Immature natural killer cell (primary cell): ENCODE data around the gene NUP58. TPM values are rescaled to one million over a fixed set of nuclear protein-coding genes. Genes with fewer than 3 reads are reported as not detected.
"Not testable (repeated sequence)": the region's sequence is repeated elsewhere in the genome, so short reads cannot be mapped to it uniquely, and the experiment has no call there.

Experiments used
- DNase-seq, 3 donors: peaks; one replicate each; pipeline ENCODE4 v3.0.0; 2022; ENCODE audit warnings: mixed read lengths in 1 of 3
- H3K27ac Mint-ChIP-seq, 6 donors: one replicate each; pipeline ENCODE4 v1.8.0; 2020; ENCODE audit warnings: mixed read lengths in 6 of 6, mild to moderate bottlenecking in 5 of 6, inconsistent platforms in 4 of 6, moderate library complexity in 3 of 6
- H3K27me3 Mint-ChIP-seq, 3 donors: one replicate each; pipeline ENCODE4 v1.8.0; 2020 to 2021; ENCODE audit warnings: low read depth in 3 of 3, mild to moderate bottlenecking in 3 of 3, mixed read lengths in 3 of 3, moderate library complexity in 3 of 3, inconsistent platforms in 1 of 3
- H3K36me3 Mint-ChIP-seq, 3 donors: one replicate each; pipeline ENCODE4 v1.8.0; 2020; ENCODE audit warnings: mixed read lengths in 3 of 3, inconsistent platforms in 2 of 3, mild to moderate bottlenecking in 2 of 3
- H3K4me1 Mint-ChIP-seq, 2 donors: one replicate each; pipeline ENCODE4 v1.8.0; 2020; ENCODE audit warnings: inconsistent platforms in 2 of 2, mild to moderate bottlenecking in 2 of 2, mixed read lengths in 2 of 2, moderate library complexity in 1 of 2
- H3K4me3 Mint-ChIP-seq, 5 donors: one replicate each; pipeline ENCODE4 v1.8.0; 2020; ENCODE audit warnings: mild to moderate bottlenecking in 5 of 5, mixed read lengths in 5 of 5, inconsistent platforms in 3 of 5, moderate library complexity in 3 of 5
- H3K9me3 Mint-ChIP-seq, 6 donors: one replicate each; pipeline ENCODE4 v1.8.0; 2020; ENCODE audit warnings: mild to moderate bottlenecking in 6 of 6, mixed read lengths in 6 of 6, inconsistent platforms in 4 of 6, moderate library complexity in 3 of 6
- polyA plus RNA-seq, 3 donors: library from polyadenylated mRNA; unstranded; fragments of 300-500 nt; fragmentation: Illumina TruSeq; gene quantifications; one replicate each; pipeline ENCODE4 v1.2.3, GENCODE V29; 2021

NUP58 gene
- polyA plus RNA-seq, 3 donors from 2014 or later = 3.9 to 18.1 (median 11.5) TPM

- Mint-ChIP-seq H3K9me3 (no peaks in the 10 kb centered on the region), H3K4me3 (peak overlapping the region; percentile 94 to 99 (median 98)), H3K36me3 (peaks cover 0 to 3% (median 0%) of the 10 kb centered on the region in 3 donors), H3K4me1 (peaks cover 31 to 61% of the 10 kb centered on the region in 2 donors), H3K27ac (peak overlapping the region; percentile 94 to 99 (median 97)), H3K27me3 (peaks cover 13 to 18% (median 13%) of the 10 kb centered on the region in 3 donors)
- peak; percentile 34 to 43 (median 43) for DNase-seq
Measured at GRCh38 chr13:25286308-25286968, 15.0 kb upstream of the NUP58 start.

- Mint-ChIP-seq H3K4me3 (peak within 1 kb of the TSS; percentile 94 to 99 (median 98)), H3K27me3 (peaks cover 13 to 21% (median 15%) of the 10 kb centered on the region in 3 donors), H3K9me3 (no peaks in the 10 kb centered on the region), H3K36me3 (peaks cover 0 to 3% (median 0%) of the 10 kb centered on the region in 3 donors), H3K27ac (peak within 1 kb of the TSS; percentile 94 to 99 (median 97)), H3K4me1 (peaks cover 25 to 53% of the 10 kb centered on the region in 2 donors)
- DNase-seq = peak; percentile 90 to 92 (median 91)
Measured at GRCh38 chr13:25286969-25287961, 14.2 kb upstream of the NUP58 start, which contains the start of gene MTMR6. MTMR6 (minus strand) TSS chr13:25287488; CDS start chr13:25287247, 241 bp downstream.

GRCh38 chr13:25288966-25289365 lies 12.5 kb upstream of the NUP58 start:
- H3K27me3 Mint-ChIP-seq = peaks cover 13 to 22% (median 17%) of the 10 kb centered on the region in 3 donors
- no peak overlapping the region for H3K27ac Mint-ChIP-seq
- no peaks in the 10 kb centered on the region for H3K36me3 Mint-ChIP-seq
- H3K9me3 Mint-ChIP-seq = no peaks in the 10 kb centered on the region
- H3K4me3 Mint-ChIP-seq = no peak overlapping the region
- H3K4me1 Mint-ChIP-seq = peaks cover 22 to 37% of the 10 kb centered on the region in 2 donors
- no peak for DNase-seq

GRCh38 chr13:25291691-25292090 lies 9.7 kb upstream of the NUP58 start:
- Mint-ChIP-seq H3K36me3 (no peaks in the 10 kb centered on the region), H3K4me1 (peaks cover 3 to 9% of the 10 kb centered on the region in 2 donors), H3K27ac (no peak overlapping the region), H3K27me3 (peaks cover 15 to 23% (median 17%) of the 10 kb centered on the region in 3 donors), H3K9me3 (no peaks in the 10 kb centered on the region), H3K4me3 (no peak overlapping the region)
- no peak for DNase-seq

GRCh38 chr13:25292301-25292700 lies 9.1 kb upstream of the NUP58 start:
- Mint-ChIP-seq H3K27me3 (peaks cover 12 to 21% (median 15%) of the 10 kb centered on the region in 3 donors), H3K4me1 (peaks cover 3 to 7% of the 10 kb centered on the region in 2 donors), H3K27ac (no peak overlapping the region), H3K4me3 (no peak overlapping the region), H3K36me3 (no peaks in the 10 kb centered on the region), H3K9me3 (no peaks in the 10 kb centered on the region)
- no peak for DNase-seq

- Mint-ChIP-seq H3K36me3 (no peaks in the 10 kb centered on the region), H3K27ac (no peak overlapping the region), H3K27me3 (peaks cover 7 to 24% (median 8%) of the 10 kb centered on the region in 3 donors), H3K9me3 (no peaks in the 10 kb centered on the region), H3K4me3 (no peak overlapping the region), H3K4me1 (peaks cover 2 to 3% of the 10 kb centered on the region in 2 donors)
- no peak for DNase-seq
Measured at GRCh38 chr13:25295228-25295627, 6.2 kb upstream of the NUP58 start.

GRCh38 chr13:25295701-25296100 lies 5.7 kb upstream of the NUP58 start:
- H3K4me1 Mint-ChIP-seq = peaks cover 6 to 8% of the 10 kb centered on the region in 2 donors
- no peak overlapping the region for H3K4me3 Mint-ChIP-seq
- DNase-seq = no peak
- no peak overlapping the region for H3K27ac Mint-ChIP-seq
- no peaks in the 10 kb centered on the region for H3K9me3 Mint-ChIP-seq
- H3K36me3 Mint-ChIP-seq = no peaks in the 10 kb centered on the region
- peaks cover 7 to 24% (median 8%) of the 10 kb centered on the region in 3 donors for H3K27me3 Mint-ChIP-seq

GRCh38 chr13:25300861-25301346 lies 521 bp upstream of the NUP58 start:
- H3K27ac Mint-ChIP-seq = peak overlapping the region; percentile 86 to 97 (median 96)
- peak overlapping the region; percentile 89 to 96 (median 91) for H3K4me3 Mint-ChIP-seq
- peaks cover 41 to 44% of the 10 kb centered on the region in 2 donors for H3K4me1 Mint-ChIP-seq
- peaks cover 0 to 4% (median 0%) of the 10 kb centered on the region in 3 donors for H3K36me3 Mint-ChIP-seq
- DNase-seq = no peak
- peaks cover 8 to 15% (median 11%) of the 10 kb centered on the region in 3 donors for H3K27me3 Mint-ChIP-seq
- H3K9me3 Mint-ChIP-seq = no peaks in the 10 kb centered on the region

DNA sequence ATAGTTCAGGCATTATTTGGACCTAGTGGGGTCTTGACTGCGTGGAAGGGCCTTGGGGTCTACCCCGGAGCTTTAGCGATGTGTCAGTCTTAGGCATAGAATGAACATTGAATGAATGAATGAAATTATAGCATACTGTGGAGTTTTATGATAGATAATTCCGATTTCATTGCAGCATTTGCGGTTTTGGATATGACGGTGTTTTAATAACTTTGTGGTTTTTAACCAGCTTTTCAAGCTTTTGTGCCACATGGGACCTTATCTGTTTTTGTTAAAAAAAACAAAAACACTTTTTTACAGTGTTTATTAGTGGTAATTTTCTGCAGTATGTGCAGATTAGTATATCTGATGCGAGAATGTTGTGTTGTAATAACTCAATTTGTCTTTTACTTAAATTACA lies 696 bp downstream of the NUP58 start:
- H3K4me3 Mint-ChIP-seq = peak overlapping the region; percentile 89 to 96 (median 91)
- H3K4me1 Mint-ChIP-seq = peaks cover 41 to 50% of the 10 kb centered on the region in 2 donors
- peaks cover 6 to 10% (median 8%) of the 10 kb centered on the region in 3 donors for H3K27me3 Mint-ChIP-seq
- H3K27ac Mint-ChIP-seq = peak overlapping the region; percentile 86 to 97 (median 96)
- H3K9me3 Mint-ChIP-seq = no peaks in the 10 kb centered on the region
- peaks cover 0 to 4% (median 0%) of the 10 kb centered on the region in 3 donors for H3K36me3 Mint-ChIP-seq
- no peak for DNase-seq

DNA sequence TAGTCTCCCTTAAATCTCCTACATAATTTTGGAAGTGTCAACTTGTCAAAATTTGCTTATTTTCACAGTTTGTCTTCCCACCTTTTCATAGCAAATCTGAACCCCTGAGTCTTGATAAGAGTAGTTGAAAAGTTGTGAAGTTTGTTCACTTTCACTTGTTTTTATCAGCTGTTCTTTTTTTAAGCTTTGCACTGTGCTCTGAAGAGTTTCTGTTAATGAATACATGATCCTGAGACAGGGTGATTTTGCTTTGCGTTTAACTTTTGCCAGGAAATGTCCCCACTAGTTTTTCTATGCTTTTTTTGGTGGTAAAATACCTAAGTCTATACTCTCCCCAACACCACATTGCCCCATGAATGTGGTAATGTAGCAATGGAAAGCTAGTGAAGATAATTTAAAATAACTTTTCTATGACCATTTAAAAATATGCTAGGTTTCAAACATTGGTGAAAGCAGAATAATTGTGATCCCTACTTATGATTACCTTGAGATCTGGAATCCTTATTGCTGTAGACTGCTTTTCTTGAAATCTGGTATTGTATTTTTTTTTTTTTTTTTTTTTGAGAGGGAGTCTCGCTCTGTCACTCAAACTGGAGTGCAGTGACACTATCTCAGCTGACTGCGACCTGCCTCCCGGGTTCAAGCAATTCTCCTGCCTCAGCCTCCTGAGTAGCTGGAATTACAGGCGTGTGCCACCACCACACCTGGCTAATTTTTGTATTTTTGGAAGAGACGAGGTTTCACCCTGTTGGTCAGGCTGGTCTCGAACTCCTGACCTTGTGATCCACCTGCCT lies 5.4 kb downstream of the NUP58 start:
- Mint-ChIP-seq H3K27ac (peak overlapping the region in 1 of 6 donors; percentile 57), H3K9me3 (no peaks in the 10 kb centered on the region), H3K27me3 (peaks cover 0 to 4% (median 3%) of the 10 kb centered on the region in 3 donors), H3K4me1 (peaks cover 26 to 42% of the 10 kb centered on the region in 2 donors), H3K4me3 (no peak overlapping the region), H3K36me3 (peaks cover 9 to 18% (median 15%) of the 10 kb centered on the region in 3 donors)
- DNase-seq = no peak

GRCh38 chr13:25310891-25311290 lies 9.5 kb downstream of the NUP58 start:
- no peaks in the 10 kb centered on the region for H3K9me3 Mint-ChIP-seq
- peaks cover 14 to 40% (median 18%) of the 10 kb centered on the region in 3 donors for H3K36me3 Mint-ChIP-seq
- H3K27ac Mint-ChIP-seq = no peak overlapping the region

GRCh38 chr13:25318946-25319345 lies 17.5 kb downstream of the NUP58 start:
- H3K36me3 Mint-ChIP-seq = peaks cover 5 to 27% (median 7%) of the 10 kb centered on the region in 3 donors
- H3K27ac Mint-ChIP-seq, H3K27me3 Mint-ChIP-seq, DNase-seq, H3K4me1 Mint-ChIP-seq, H3K4me3 Mint-ChIP-seq, H3K9me3 Mint-ChIP-seq: not testable (repeated sequence)

More at GRCh38 chr13:25310891-25311290, 9.5 kb downstream of the NUP58 start:
- no peak for DNase-seq
- H3K4me3 Mint-ChIP-seq = no peak overlapping the region
- H3K4me1 Mint-ChIP-seq = peaks cover 2 to 13% of the 10 kb centered on the region in 2 donors
- H3K27me3 Mint-ChIP-seq = peaks cover 0 to 1% (median 0%) of the 10 kb centered on the region in 3 donors

- Mint-ChIP-seq H3K27ac (no peak overlapping the region), H3K27me3 (no peaks in the 10 kb centered on the region), H3K9me3 (no peaks in the 10 kb centered on the region), H3K36me3 (peaks cover 5 to 26% (median 9%) of the 10 kb centered on the region in 3 donors), H3K4me1 (no peaks in the 10 kb centered on the region), H3K4me3 (no peak overlapping the region)
- no peak for DNase-seq
Measured at GRCh38 chr13:25319771-25320170, 18.3 kb downstream of the NUP58 start.
